ENCODE measurements around the gene GET4. TPM values are rescaled to one million over a fixed set of nuclear protein-coding genes. Genes with fewer than 3 reads are reported as not detected.
"Not testable (repeated sequence)": the region's sequence is repeated elsewhere in the genome, so short reads cannot be mapped to it uniquely, and the experiment has no call there.

GET4 gene
- total RNA-seq, 1 experiment from 2014 or later, result 90.9 TPM

- BruUV-seq (replicated peaks), result no TSS peak
- in situ Hi-C loops (cut with HindIII; ENCODE audit: low pct_unique_long_range_greater_than_20kb, low sequenced_read_pairs), result no loop called here
- Histone ChIP-seq H3K27me3 (ENCODE audit: control insufficient read depth, insufficient read depth, low read length) (no peaks in the 10 kb centered on the region), H3K4me3 (ENCODE audit: low read depth in 2 of 2, low read length in 2 of 2) (no peak overlapping the region), H3K4me1 (ENCODE audit: control insufficient read depth, insufficient read depth, low read length) (peaks cover 27% of the 10 kb centered on the region), H3K27ac (ENCODE audit: low read length) (no peak overlapping the region), H3K9me3 (ENCODE audit: control insufficient read depth, insufficient read depth, low read depth, low read length) (no peaks in the 10 kb centered on the region), H3K36me3 (ENCODE audit: control insufficient read depth, insufficient read depth, low read length) (no peaks in the 10 kb centered on the region)
- ChIA-PET CTCF (interaction anchor here (0.5 to 0.7 kb wide), 2 partner anchors 13 to 70 kb away, joined by 3 to 5 read pairs; no protein-coding TSS in a partner anchor), POLR2A (no interaction called here)
- ATAC-seq (peak; percentile 1), DNase-seq (ENCODE audit: low read depth, low spot score) (no peak)
- intact Hi-C loops (cut with micrococcal nuclease; ENCODE audit: unreplicated experiment), result no loop called here
- TF ChIP-seq POLR2AphosphoS5 (IDR thresholded peaks at IDR 0.05; ENCODE audit: low read depth, low read length) (no peak), CTCF (IDR thresholded peaks at IDR 0.05) (no peak), TCF7L2 (IDR thresholded peaks at IDR 0.05; ENCODE audit: low read depth, low read length) (no peak), REST (IDR thresholded peaks at IDR 0.05; ENCODE audit: insufficient read depth in 1 of 2, low read depth in 2 of 2, low read length in 1 of 2) (no peak), SIN3A (IDR thresholded peaks at IDR 0.05; ENCODE audit: borderline replicate concordance, insufficient read depth, low read depth, low read length) (no peak)
Observed at GRCh38 chr7:922334-923107, 46.2 kb downstream of the GET4 start.

GRCh38 chr7:923108-924041 lies 47.0 kb downstream of the GET4 start:
- Histone ChIP-seq H3K27ac (ENCODE audit: low read length) (0 out of 2 replicates have a peak overlapping the region, but pooled peaks have one; percentile 29), H3K9me3 (ENCODE audit: control insufficient read depth, insufficient read depth, low read depth, low read length) (no peaks in the 10 kb centered on the region), H3K36me3 (ENCODE audit: control insufficient read depth, insufficient read depth, low read length) (no peaks in the 10 kb centered on the region), H3K27me3 (ENCODE audit: control insufficient read depth, insufficient read depth, low read length) (no peaks in the 10 kb centered on the region), H3K4me3 (ENCODE audit: low read depth in 2 of 2, low read length in 2 of 2) (no peak overlapping the region), H3K4me1 (ENCODE audit: control insufficient read depth, insufficient read depth, low read length) (peaks cover 28% of the 10 kb centered on the region)
- TF ChIP-seq TCF7L2 (IDR thresholded peaks at IDR 0.05; ENCODE audit: low read depth, low read length) (no peak), POLR2AphosphoS5 (IDR thresholded peaks at IDR 0.05; ENCODE audit: low read depth, low read length) (no peak), CTCF (IDR thresholded peaks at IDR 0.05) (no peak), SIN3A (IDR thresholded peaks at IDR 0.05; ENCODE audit: borderline replicate concordance, insufficient read depth, low read depth, low read length) (no peak), REST (IDR thresholded peaks at IDR 0.05; ENCODE audit: insufficient read depth in 1 of 2, low read depth in 2 of 2, low read length in 1 of 2) (no peak)
- in situ Hi-C loops (cut with HindIII; ENCODE audit: low pct_unique_long_range_greater_than_20kb, low sequenced_read_pairs) (no loop called here), intact Hi-C loops (cut with micrococcal nuclease; ENCODE audit: unreplicated experiment) (no loop called here)
- peak; percentile 32 for ATAC-seq
- DNase-seq (ENCODE audit: low read depth, low spot score), result no peak
- POLR2A ChIA-PET, result interaction anchor here (0.6 kb wide), 1 partner anchor 215 kb away, joined by 4 read pairs; no protein-coding TSS in a partner anchor
- no TSS peak for BruUV-seq (replicated peaks)
- CTCF ChIA-PET, result interaction anchor here (0.5 to 0.7 kb wide), 3 partner anchors 14 to 154 kb away, joined by 3 to 5 read pairs (median 3); no protein-coding TSS in a partner anchor

GRCh38 chr7:924042-924441 lies 47.7 kb downstream of the GET4 start:
- H3K27ac ChIP-seq (ENCODE audit: low read length); H3K9me3 ChIP-seq (ENCODE audit: control insufficient read depth, insufficient read depth, low read depth, low read length); intact Hi-C loops (cut with micrococcal nuclease; ENCODE audit: unreplicated experiment); H3K27me3 ChIP-seq (ENCODE audit: control insufficient read depth, insufficient read depth, low read length); BruUV-seq (replicated peaks); H3K4me3 ChIP-seq (ENCODE audit: low read depth in 2 of 2, low read length in 2 of 2); DNase-seq (ENCODE audit: low read depth, low spot score); in situ Hi-C loops (cut with HindIII; ENCODE audit: low pct_unique_long_range_greater_than_20kb, low sequenced_read_pairs); ATAC-seq; H3K36me3 ChIP-seq (ENCODE audit: control insufficient read depth, insufficient read depth, low read length): not testable (repeated sequence)
- ChIA-PET CTCF (interaction anchor here (0.6 kb wide), 1 partner anchor 155 kb away, joined by 3 read pairs; no protein-coding TSS in a partner anchor), POLR2A (interaction anchor here (0.6 kb wide), 1 partner anchor 214 kb away, joined by 4 read pairs; no protein-coding TSS in a partner anchor)
- peaks cover 28% of the 10 kb centered on the region for H3K4me1 ChIP-seq (ENCODE audit: control insufficient read depth, insufficient read depth, low read length)

Measured in Panc1 (cell line).